ENCODE results near the gene GGN.

DNA sequence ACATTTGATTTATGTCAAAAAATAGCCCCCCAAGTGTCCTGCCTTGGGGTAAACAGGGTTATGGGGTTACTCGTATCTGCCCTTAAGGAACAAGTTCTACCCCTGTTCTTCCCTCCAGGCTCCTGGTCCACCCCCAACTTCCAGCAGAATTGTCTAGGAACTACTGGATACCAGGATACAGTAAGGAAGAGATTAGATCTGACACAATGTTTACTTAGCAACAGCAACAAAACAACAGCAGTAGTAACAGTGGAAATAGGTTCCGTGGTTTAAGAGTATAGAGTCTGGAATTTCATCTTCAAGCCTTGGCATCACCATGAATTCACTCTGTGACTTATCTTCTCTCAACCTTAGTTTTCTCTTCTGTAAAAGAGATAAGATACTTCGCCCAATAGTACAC lies 13.3 kb upstream of the GGN start:
- TF ChIP-seq CTCF (conservative IDR thresholded peaks at IDR 0.05; ENCODE audit: low read depth, low read length) (no peak), EZH2 (IDR thresholded peaks at IDR 0.05; ENCODE audit: low read length, unreplicated experiment) (no peak), EZH2phosphoT487 (IDR thresholded peaks at IDR 0.05; ENCODE audit: borderline replicate concordance, low read length) (no peak)

Data from PC-3 (cell line).